Measurements from ENCODE around the gene KLK15. TPM values are rescaled to one million over a fixed set of nuclear protein-coding genes. Genes with fewer than 3 reads are reported as not detected.

Gene KLK15
- total RNA-seq, 1 donor from 2014 or later, result not detected

GRCh38 chr19:50796634-50797428 is 36.5 kb downstream of the KLK15 start:
- Mint-ChIP-seq H3K4me3 (no peak overlapping the region), H3K36me3 (peaks cover 15% of the 10 kb centered on the region), H3K4me1 (peaks cover 8% of the 10 kb centered on the region), H3K27ac (no peak overlapping the region), H3K27me3 (ENCODE audit: insufficient read depth, low read depth) (peaks cover 2% of the 10 kb centered on the region), H3K9me3 (no peaks in the 10 kb centered on the region)
- peak overlapping the region; percentile 13 for H3K27ac ChIP-seq
- TF ChIP-seq EZH2phosphoT487 (IDR thresholded peaks at IDR 0.05) (no peak), CTCF (IDR thresholded peaks at IDR 0.05) (no peak), EZH2 (IDR thresholded peaks at IDR 0.05) (no peak)
- H3K4me1 ChIP-seq, result peaks cover 4% of the 10 kb centered on the region
- no peak for DNase-seq (ENCODE audit: low spot score)
- no peak overlapping the region for H3K9ac ChIP-seq
- no peak overlapping the region for H3K4me2 ChIP-seq
- H3K27me3 ChIP-seq, result no peaks in the 10 kb centered on the region
- peaks cover 7% of the 10 kb centered on the region for H3K36me3 ChIP-seq
- H3F3A ChIP-seq (ENCODE audit: low read depth), result peaks cover 53% of the 10 kb centered on the region
- H4K20me1 ChIP-seq (ENCODE audit: low read depth), result peaks cover 75% of the 10 kb centered on the region
- H3K79me2 ChIP-seq (ENCODE audit: low read depth), result peaks cover 28% of the 10 kb centered on the region
- H3K9me3 ChIP-seq (ENCODE audit: low read depth), result no peaks in the 10 kb centered on the region
- no peak overlapping the region for H3K4me3 ChIP-seq
- H2AFZ ChIP-seq (replicated peaks), result no peak overlapping the region

- Histone ChIP-seq H3K27ac (no peak overlapping the region), H3K4me3 (no peak overlapping the region), H3K4me1 (peaks cover 4% of the 10 kb centered on the region), H3K9me3 (ENCODE audit: low read depth) (no peaks in the 10 kb centered on the region), H3K9ac (no peak overlapping the region), H3K36me3 (peaks cover 5% of the 10 kb centered on the region), H4K20me1 (ENCODE audit: low read depth) (peaks cover 68% of the 10 kb centered on the region), H2AFZ (replicated peaks) (no peak overlapping the region), H3K79me2 (ENCODE audit: low read depth) (peaks cover 22% of the 10 kb centered on the region), H3F3A (ENCODE audit: low read depth) (peaks cover 50% of the 10 kb centered on the region), H3K27me3 (no peaks in the 10 kb centered on the region), H3K4me2 (no peak overlapping the region)
- TF ChIP-seq EZH2phosphoT487 (IDR thresholded peaks at IDR 0.05) (no peak), CTCF (IDR thresholded peaks at IDR 0.05) (no peak), EZH2 (IDR thresholded peaks at IDR 0.05) (no peak)
- H3K4me1 Mint-ChIP-seq, result peaks cover 7% of the 10 kb centered on the region
- H3K4me3 Mint-ChIP-seq, result no peak overlapping the region
- H3K9me3 Mint-ChIP-seq, result no peaks in the 10 kb centered on the region
- peak overlapping the region; percentile 60 for H3K27ac Mint-ChIP-seq
- DNase-seq (ENCODE audit: low spot score), result no peak
- peaks cover 2% of the 10 kb centered on the region for H3K27me3 Mint-ChIP-seq (ENCODE audit: insufficient read depth, low read depth)
- peaks cover 14% of the 10 kb centered on the region for H3K36me3 Mint-ChIP-seq
Measured at GRCh38 chr19:50796128-50796633, 37.2 kb downstream of the KLK15 start.

- Mint-ChIP-seq H3K27ac (peak overlapping the region; percentile 60), H3K36me3 (peaks cover 11% of the 10 kb centered on the region)
- peaks cover 45% of the 10 kb centered on the region for H3F3A ChIP-seq (ENCODE audit: low read depth)
Measured at GRCh38 chr19:50795664-50796073, 37.7 kb downstream of the KLK15 start.

More at GRCh38 chr19:50795664-50796073, 37.7 kb downstream of the KLK15 start:
- H3K9me3 ChIP-seq (ENCODE audit: low read depth), result no peaks in the 10 kb centered on the region
- H4K20me1 ChIP-seq (ENCODE audit: low read depth), result peaks cover 63% of the 10 kb centered on the region
- H3K9me3 Mint-ChIP-seq, result peaks cover 2% of the 10 kb centered on the region
- TF ChIP-seq EZH2 (IDR thresholded peaks at IDR 0.05), result no peak
- TF ChIP-seq CTCF (IDR thresholded peaks at IDR 0.05), result no peak
- TF ChIP-seq EZH2phosphoT487 (IDR thresholded peaks at IDR 0.05), result no peak
- H3K4me1 Mint-ChIP-seq, result peaks cover 3% of the 10 kb centered on the region
- H3K79me2 ChIP-seq (ENCODE audit: low read depth), result peaks cover 17% of the 10 kb centered on the region
- no peak overlapping the region for H3K27ac ChIP-seq
- H3K4me1 ChIP-seq, result peaks cover 4% of the 10 kb centered on the region
- H3K4me2 ChIP-seq, result no peak overlapping the region
- no peak overlapping the region for H3K4me3 ChIP-seq
- no peak overlapping the region for H2AFZ ChIP-seq (replicated peaks)
- H3K27me3 ChIP-seq, result no peaks in the 10 kb centered on the region
- H3K27me3 Mint-ChIP-seq (ENCODE audit: insufficient read depth, low read depth), result peaks cover 6% of the 10 kb centered on the region
- DNase-seq (ENCODE audit: low spot score), result no peak
- H3K4me3 Mint-ChIP-seq, result no peak overlapping the region
- no peak overlapping the region for H3K9ac ChIP-seq
- H3K36me3 ChIP-seq, result no peaks in the 10 kb centered on the region
